K562 (cell line): ENCODE results near the gene GAGE12H. TPM values are rescaled to one million over a fixed set of nuclear protein-coding genes. Genes with fewer than 3 reads are reported as not detected.

Experiments
- CTBP1 ChIP-seq: fragments of 450-650 bp; IDR thresholded peaks from 2 replicates; pipeline ENCODE4 v1.6.1; 2016; ENCODE audit warnings: borderline replicate concordance
- ETV1 ChIP-seq: fragments of 450-650 bp; conservative IDR thresholded peaks from 2 replicates; pipeline ENCODE4 v1.6.1; 2016; ENCODE audit warnings: missing genetic modification characterization, control low read depth, low read depth, missing compliant biosample characterization
- FOXK2 ChIP-seq, 2 experiments: fragments of 450-650 bp; IDR thresholded peaks in 1 of 2; conservative IDR thresholded peaks in 1 of 2; 2 replicates each; pipeline ENCODE4 v1.6.1; 2016; ENCODE audit warnings: low read depth in 2 of 2, mild to moderate bottlenecking in 1 of 2
- HMGN3 ChIP-seq: IDR thresholded peaks from 2 replicates; pipeline ENCODE4 v1.6.1; 2011; ENCODE audit warnings: borderline replicate concordance, low read depth, mild to moderate bottlenecking, mixed read lengths, low read length; ENCODE audit not compliant: insufficient read length; ENCODE audit errors: extremely low read depth
- MEIS2 ChIP-seq: fragments of 450-650 bp; IDR thresholded peaks from 2 replicates; pipeline ENCODE4 v1.6.1; 2014; ENCODE audit warnings: mild to moderate bottlenecking; ENCODE audit not compliant: partially characterized antibody
- MGA ChIP-seq: fragments of 450-650 bp; IDR thresholded peaks from 2 replicates; pipeline ENCODE4 v1.6.1; 2016; ENCODE audit warnings: mild to moderate bottlenecking, moderate library complexity
- NONO ChIP-seq, 2 experiments: fragments of 200-400 bp in 1 of 2; fragments of 450-650 bp in 1 of 2; formaldehyde crosslinking in 1 of 2; IDR thresholded peaks; 2 replicates each; pipeline ENCODE4 v1.6.1; 2017; ENCODE audit warnings: low read depth in 2 of 2, mild to moderate bottlenecking in 2 of 2, moderate library complexity in 2 of 2, low read length in 1 of 2
- NR4A1 ChIP-seq, 2 experiments: fragments of 250-450 bp in 1 of 2; fragments of 450-650 bp in 1 of 2; sonication (Bioruptor Pico) in 1 of 2; IDR thresholded peaks; 2 replicates each; pipeline versions ENCODE4 v1.4.0 to v1.6.1; 2016 to 2020; ENCODE audit warnings: mild to moderate bottlenecking in 2 of 2, missing compliant biosample characterization in 1 of 2, missing genetic modification characterization in 1 of 2, moderate library complexity in 1 of 2
- RNF219 ChIP-seq: fragments of 250-450 bp; sonication (Bioruptor Pico); IDR thresholded peaks from 2 replicates; pipeline ENCODE4 v1.5.0; 2022; ENCODE audit warnings: mild to moderate bottlenecking
- SMARCA5 ChIP-seq: fragments of 450-650 bp; IDR thresholded peaks from 2 replicates; pipeline ENCODE4 v1.6.1; 2016
- XRCC4 ChIP-seq: IDR thresholded peaks from one replicate; pipeline ENCODE4 v1.6.1; 2011; ENCODE audit not compliant: insufficient read depth, insufficient read length; ENCODE audit errors: extremely low read depth
- polyA plus RNA-seq, 8 experiments: library from polyadenylated mRNA; depleted of rRNA in 4 of 8; stranded (reverse) in 5 of 8; unstranded in 3 of 8; fragments of >200 nt; fragmentation: Nextera tagmentation in 2 of 8; fragmentation: Illumina TruSeq in 1 of 8; extraction: Ambion mirVana in 2 of 8; extraction: Trizol in 1 of 8; gene quantifications; 2 replicates each; pipeline versions ENCODE4 v1.2.1 to v1.2.3, GENCODE V29; 2011 to 2014; ENCODE audit warnings: inconsistent platforms in 1 of 8, missing spikeins in 1 of 8
- total RNA-seq, 7 experiments: library from RNA; depleted of rRNA in 6 of 7; stranded (reverse); fragments of >200 nt in 6 of 7; fragmentation: Illumina TruSeq in 2 of 7; extraction: Trizol in 2 of 7; gene quantifications; 2 replicates each; pipeline versions ENCODE4 v1.2.1 to v1.2.3, GENCODE V29; 2011 to 2021; ENCODE audit warnings: low replicate concordance in 1 of 7

Gene GAGE12H
- total and polyA plus RNA-seq, 9 of the 15 experiments (the other 6 are each of a cell fraction or from before 2014, with no cell fraction given), result 0.21 TPM; not detected in 8

- TF ChIP-seq MGA (no peak), ETV1 (tag) (no peak), CTBP1 (peak; percentile 43; the same call in 1 of the 2 replicates), NONO (IDR thresholded peaks at IDR 0.05; ENCODE audit: low read depth in 2 of 2, low read length in 1 of 2) (peak in 1 of 2 experiments; percentile 77; a peak in 2 of 4 replicates), MEIS2 (no peak), NR4A1 (CRISPR knock-in tag; IDR thresholded peaks at IDR 0.05) (no peak), NR4A1 (tag; IDR thresholded peaks at IDR 0.05) (no peak), FOXK2 (conservative IDR thresholded peaks at IDR 0.05 in 1 of 2, IDR thresholded peaks at IDR 0.05 in 1 of 2; ENCODE audit: low read depth in 2 of 2) (peak in 1 of 2 experiments; percentile 87; a peak in 2 of 4 replicates), RNF219 (CRISPR knock-in tag) (no peak), SMARCA5 (no peak), XRCC4 (no peak), HMGN3 (no peak)
Measured at GRCh38 chrX:49627086-49627777, 47.5 kb downstream of the GAGE12H start (continued).
